Epidermal melanocyte (primary cell): Measurements from ENCODE around the gene DDX46.
"Not testable (repeated sequence)": the region's sequence is repeated elsewhere in the genome, so short reads cannot be mapped to it uniquely, and the experiment has no call there.

Experiments used
- DNase-seq: peaks from one replicate; pipeline ENCODE4 v3.0.0; 2011; ENCODE audit warnings: low spot score; ENCODE audit not compliant: insufficient read length

The DDX46 gene

DNA sequence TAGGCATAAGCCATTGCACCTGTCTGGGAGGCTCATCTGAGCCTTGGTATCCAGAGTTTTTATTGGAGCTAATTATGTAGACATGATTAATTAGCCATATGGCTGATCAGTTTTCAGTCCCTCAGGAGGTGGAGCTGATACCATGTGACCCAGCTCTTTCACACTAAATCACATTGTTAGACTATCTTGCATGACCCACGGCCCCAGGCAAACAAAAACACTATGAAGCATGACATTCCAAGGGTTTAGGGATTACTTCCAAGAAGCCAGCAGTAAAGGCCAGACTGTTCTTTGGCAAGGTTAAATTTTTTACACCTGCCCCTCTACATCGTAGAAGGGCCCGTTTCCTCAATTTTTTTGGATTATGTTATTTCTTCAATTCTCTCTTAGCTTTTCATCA is 82.2 kb downstream of the DDX46 start:
- peak; percentile 38 for DNase-seq

DNA sequence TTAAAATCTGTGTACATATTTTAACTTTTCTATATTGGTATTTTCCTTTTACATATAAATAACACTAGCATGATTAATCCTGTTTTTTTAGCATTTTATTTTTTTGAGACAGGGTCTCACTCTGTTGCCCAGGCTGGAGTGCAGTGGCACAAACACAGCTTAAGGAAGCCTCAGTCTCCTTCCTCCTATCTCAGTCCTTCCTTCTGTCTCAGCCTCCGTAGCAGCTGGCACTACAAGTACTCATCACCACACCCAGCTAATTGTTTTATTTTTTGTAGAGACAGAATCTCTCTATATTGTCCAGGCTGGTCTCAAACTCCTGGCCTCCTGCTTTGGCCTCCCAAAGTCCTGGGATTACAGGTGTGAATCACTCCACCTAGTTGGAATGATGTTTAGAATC is 85.7 kb downstream of the DDX46 start:
- no peak for DNase-seq

DNA sequence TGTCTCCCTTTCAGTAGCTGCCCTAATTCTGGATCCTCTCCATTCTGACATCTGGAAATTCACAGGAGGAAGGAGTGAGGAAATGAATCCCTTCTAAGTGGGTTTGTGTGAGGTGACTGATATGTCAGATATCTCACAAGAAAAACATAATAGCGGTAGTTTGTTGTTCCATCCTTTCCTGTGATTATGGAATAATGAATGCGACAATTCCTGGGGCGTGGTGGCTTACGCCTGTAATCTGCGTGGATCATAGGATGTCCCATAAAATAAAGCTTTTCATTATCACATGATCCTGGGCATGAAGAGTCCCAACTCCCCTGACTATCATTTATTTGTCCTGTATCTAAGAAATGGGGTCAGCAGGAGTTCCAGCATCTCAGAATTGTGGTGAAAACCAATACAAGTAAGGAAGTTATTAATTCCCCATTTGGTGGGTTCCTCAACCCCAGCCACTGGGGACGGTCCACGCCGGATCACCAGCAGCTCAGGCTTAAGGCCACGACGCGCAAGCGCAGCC is 86.8 kb downstream of the DDX46 start:
- no peak for DNase-seq

DNA sequence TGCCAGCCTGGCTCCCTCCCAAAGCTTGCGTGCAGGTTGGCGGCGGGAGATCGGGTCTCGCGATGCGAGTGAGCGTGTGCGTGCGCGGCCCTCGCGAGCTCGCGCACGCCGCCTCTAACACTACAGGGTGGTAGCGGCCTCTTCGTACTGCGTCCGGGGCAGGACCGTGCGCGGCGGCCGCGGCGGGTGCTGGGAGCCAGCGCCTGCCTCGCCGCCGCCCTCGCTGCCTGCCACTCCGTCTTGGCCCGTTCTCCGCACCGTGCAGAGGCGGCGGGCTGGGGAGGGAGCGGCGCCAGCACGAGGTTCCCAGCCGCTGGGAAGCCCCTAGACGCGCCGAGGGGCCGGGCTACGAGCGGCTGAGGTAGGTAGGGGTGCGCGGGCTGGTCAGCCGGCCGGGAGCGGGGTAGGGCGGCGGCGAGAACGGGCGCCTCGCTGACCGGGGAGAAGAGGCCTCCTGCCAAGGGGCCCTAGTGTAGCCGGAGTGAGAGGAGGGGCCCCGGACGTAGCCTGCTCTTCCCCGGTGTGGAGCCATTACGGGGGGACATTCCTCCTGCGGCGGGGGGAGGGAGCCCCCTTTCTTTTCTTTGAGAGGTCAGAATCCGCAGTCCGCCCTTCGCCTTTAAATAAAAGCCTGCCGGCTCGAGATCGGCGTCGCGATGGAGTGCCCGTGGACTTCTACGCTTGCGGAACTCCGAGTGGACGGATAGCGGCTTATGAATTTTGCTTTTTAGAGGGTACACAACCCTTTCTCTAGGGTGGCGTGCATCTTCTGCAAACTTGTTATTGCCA is 87.5 kb downstream of the DDX46 start, which contains the start of gene C5orf24:
C5orf24 (plus strand) TSS at position 117 of the 789 bp plus-strand sequence. CDS start 8,933 bp downstream, outside the sequence.
- peak; percentile 88 for DNase-seq

DNA sequence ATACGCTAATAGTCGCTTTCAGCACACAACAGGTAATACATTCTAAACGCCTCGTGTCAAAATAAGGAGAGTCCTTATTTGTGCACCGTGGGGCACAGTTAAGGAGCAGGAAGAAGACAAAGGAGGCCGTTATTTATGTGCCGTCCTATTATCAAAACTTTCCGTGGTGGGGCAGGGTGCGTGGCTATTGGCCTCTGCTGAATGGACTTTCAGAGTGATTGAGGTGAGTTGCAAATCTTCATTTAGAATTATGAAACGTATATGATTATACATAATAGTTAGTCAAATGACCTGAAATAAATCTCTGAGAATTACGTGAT is 88.0 kb downstream of the DDX46 start:
- DNase-seq, result no peak

DNA sequence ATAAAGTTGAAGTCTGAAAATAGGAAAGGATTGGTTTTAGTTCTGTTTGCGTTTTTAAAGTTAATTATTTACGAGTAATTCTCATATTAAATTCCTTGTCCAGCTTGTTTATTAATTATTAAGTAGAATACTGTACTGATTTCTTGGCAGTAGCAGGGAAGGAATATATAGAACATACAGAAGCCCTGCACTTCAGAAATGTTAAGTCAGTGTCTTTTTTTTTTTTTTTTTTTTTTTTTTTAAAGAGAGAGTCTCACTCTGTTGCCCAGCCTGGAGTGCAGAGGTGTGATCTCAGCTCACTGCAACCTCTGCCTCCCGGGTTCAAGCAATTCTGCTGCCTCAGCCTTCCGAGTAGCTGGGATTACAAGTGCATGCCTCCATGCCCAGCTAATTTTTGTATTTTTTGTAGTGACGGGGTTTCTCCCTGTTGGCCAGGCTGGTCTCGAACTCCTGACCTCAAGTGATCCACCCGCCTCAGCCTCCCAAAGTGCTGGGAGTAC is 90.9 kb downstream of the DDX46 start:
- not testable (repeated sequence) for DNase-seq

DNA sequence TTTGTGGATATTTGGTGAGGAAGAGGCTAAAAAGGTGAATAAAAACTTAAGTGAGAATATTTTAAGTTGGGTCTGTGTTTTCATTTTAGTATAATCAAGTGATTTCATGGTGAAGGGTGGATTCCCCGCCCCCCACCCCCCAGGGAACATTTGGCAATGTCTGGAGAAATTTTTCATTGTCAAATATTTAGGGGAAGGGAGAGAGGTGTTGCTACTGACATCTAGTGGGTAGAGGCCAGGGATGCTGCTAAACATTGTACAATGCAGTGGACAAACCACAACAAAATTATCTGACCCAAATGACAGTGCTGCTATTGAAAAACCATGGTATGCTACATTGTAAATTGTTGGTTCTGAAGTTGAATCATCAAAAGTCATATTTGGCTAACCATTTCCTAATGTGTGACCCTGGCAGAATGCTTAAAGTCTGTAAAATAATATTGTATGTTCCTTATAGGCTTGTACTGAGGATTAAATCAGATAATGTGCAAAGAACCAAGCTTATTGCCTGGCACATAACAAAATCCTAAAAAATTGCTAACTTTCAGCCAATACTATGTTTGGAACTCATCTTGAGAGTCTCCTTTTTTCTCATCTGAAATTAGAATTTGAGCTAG is 92.8 kb downstream of the DDX46 start:
- DNase-seq, result no peak

DNA sequence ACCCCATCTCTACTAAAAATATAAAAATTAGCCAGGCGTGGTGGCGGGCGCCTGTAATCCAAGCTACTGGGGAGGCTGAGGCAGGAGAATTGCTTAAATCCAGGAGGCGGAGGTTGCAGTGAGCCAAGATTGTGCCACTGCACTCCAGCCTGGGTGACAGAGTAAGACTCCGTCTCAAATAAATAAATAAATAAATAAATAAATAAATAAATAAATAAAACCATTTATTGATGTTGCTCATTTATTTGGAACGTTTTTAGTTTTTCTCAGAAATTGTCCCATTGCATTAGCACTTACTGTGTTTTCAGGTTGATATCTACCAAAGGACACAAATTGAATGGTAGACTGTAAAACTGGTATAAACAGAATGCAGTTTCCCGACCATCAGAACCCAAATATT is 97.9 kb downstream of the DDX46 start:
- DNase-seq, result not testable (repeated sequence)

DNA sequence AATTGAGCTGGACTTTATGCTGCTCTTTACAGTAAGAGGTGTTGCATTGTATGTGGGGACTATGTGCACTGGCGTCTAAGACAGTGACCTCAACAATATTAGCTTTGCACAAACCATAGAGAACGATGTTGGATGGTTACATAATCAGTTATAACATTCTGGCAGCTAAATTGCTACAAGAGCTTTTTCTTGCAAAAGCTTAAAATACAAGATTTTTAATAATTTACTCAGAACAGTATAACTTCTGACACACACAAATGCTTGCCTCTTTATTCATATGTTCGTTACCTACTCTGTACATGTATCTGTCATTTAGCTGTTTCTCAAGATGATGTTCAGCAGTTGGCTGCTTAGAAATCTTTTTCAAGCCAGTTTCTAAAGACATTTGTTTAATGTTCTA is 98.8 kb downstream of the DDX46 start:
- DNase-seq, result no peak

DNA sequence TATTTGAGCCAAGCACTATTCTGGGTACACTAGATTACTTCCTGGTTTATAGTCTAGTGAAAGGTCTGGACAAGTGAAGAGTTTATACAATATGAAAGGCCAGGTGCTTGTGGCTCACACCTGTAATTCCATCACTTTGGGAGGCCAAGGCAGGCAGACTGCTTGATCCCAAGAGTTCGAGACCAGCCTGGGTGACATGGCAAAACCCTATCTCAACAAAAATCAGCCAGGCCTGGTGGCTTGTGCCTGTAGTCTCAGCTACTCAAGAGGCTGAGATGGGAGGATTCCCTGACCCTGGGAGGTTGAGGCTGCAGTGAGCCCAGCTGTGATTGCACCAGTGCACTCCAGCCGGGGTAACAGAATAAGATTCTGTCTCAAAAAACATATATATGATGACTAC is 106.1 kb downstream of the DDX46 start:
- no peak for DNase-seq

DNA sequence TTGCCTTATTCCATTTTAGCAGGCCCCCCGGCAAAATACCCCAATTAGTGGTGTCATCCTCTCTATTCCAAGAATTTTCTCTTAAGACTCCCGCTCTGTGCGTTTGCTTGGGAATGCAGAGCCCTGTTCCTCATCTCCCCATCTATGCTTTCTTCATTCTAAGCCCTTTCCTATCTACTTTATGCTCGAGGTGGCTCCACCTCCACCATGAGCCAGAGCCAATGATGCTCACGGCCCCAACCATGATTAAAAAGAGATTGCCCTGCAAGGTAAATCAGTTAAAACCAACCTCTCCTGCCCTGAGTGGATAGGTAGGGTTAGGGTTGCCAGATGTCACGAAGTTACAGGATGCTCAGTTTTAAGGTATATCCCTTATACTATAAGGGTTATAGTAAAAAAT is 114.9 kb downstream of the DDX46 start:
- DNase-seq, result no peak

DNA sequence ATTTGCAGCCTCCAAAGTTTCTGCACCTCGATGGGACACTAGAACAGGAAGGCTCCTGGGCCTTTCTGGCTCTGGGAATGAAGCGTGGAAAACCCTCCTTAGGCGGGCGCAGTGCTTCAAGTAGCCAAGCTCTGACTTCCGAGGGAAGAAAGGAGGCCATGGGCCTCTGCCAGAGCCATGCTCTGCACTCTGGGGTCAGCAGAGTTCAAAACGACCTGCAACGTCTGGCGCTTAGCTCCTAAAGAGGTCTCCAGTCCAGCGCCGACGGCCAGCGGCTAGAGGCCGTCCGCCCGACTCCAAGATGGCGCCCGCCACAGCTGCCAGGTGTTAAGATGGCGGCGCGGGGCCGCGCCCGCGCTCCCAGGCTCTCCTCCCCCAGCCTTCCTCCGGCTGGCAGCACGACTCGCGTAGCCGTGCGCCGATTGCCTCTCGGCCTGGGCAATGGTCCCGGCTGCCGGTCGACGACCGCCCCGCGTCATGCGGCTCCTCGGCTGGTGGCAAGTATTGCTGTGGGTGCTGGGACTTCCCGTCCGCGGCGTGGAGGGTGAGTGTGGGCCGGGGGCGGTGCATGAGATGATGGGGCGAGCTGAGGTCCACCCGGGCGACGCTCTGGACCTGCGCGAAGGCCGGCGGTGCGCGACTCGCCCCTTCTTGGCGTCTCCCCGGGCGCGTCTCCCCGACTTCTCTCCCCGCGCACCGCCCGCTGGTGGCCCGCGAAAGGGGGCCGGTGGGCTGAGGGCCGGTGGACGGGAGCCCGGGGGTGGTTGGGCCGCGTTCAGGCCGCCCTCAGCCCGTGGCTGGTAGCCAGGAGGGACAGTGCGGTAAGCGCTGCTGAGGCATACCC is 115.6 kb downstream of the DDX46 start, which contains the start of gene TXNDC15:
TXNDC15 (plus strand) TSS at position 385 of the 844 bp plus-strand sequence; CDS start at position 442, 57 bp downstream.
- peak; percentile 83 for DNase-seq

DNA sequence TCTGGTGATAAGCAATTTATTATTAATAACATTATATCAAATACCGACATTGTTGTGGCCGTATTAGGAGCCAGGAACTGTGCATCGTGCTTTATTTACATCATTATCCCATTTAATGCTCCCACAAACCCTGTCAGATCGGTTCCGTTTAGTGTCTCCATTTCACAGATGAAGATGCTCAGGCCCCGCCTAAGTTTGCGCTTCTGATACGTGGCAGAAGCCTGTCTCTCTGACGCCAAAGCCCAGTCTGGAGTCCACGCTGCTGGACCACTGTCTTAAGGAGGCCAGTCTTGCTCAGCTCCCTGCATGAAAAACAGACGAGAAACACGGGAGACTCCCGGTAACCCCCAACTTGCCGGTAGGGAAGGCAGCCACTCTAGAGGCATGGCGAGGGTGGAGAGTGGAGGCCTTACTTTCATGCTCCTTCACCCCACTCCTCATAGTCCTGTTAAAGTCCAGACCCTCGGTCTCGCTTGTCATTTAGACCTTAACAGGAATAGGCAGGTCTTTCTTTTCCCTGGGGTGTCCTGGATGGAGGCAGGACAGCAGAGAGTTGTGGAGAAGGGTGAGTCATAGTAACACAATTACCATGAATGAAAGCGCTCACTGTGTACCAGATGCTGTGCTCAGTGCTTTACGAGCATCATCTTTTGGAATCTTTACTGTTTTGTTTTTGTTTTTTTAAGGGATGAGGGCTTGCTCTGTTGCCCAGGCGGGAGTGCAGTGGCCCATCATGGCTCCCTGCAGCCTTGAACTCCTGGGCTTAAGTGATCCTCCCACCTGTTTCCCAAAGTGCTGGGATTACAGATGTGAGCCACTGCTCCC is 116.5 kb downstream of the DDX46 start:
- DNase-seq, result peak; percentile 75

DNA sequence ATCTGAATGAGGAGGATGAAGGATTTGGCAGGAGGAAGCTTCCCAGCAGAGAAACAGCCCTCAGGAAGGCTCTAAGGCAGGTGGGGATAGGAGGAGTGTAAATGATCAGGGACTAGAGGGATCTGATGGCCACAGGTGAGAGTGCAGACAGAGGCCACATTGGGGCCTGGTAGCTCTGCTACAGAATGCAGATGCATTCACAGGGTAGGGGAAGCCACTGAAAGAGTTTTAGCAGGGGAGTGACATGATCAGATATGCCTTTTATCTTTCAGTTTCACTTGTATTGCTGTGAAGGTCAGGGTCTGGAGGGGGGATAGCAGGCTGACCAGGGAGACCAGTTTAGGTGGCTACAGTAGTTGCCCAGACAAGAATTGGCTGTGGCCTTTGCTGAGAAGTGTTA is 118.6 kb downstream of the DDX46 start:
- DNase-seq, result no peak

DNA sequence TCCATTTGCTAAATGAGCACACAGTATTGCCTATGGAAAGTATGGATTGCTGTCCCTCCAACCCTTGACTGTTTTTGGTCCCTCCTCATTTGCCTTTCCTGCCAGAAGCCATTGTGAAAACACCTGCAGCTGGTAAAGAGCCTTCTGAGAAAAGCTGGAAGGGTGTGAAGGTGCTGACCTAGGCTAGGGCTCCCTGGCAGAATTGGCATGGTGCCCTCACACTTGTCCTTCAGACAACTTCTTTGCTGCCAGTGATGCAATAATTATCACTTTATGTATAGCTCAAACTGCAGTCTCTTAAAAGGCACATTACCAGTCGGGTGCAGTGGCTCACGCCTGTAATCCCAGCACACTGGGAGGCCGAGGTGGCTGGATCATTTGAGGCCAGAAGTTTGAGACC is 119.8 kb downstream of the DDX46 start:
- DNase-seq, result no peak

DNA sequence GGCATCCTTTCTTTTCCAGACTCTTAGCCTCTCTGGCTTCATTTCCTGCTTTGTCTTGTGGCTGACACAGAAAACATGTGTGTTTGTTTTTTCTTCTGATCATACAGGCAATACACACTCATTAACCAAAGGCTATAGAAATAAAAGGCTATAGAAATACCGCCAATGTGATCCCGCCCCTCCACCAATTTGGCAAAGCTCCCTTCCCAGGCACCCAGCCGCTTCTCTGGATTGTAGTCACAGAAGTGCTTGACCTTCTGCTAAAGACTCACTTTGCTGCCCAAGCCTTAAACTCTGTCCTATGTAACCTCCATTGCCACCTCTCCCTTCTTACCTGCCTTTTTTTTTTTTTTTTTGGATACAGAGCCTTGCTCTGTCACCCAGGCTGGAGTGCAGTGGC is 120.9 kb downstream of the DDX46 start:
- DNase-seq, result no peak
